Measurements from ENCODE around the gene CCR6. TPM values are rescaled to one million over a fixed set of nuclear protein-coding genes. Genes with fewer than 3 reads are reported as not detected.

CCR6 gene
- total and polyA plus RNA-seq, 10 donors: 15.5 to 37.0 (median 19.8) TPM

DNA sequence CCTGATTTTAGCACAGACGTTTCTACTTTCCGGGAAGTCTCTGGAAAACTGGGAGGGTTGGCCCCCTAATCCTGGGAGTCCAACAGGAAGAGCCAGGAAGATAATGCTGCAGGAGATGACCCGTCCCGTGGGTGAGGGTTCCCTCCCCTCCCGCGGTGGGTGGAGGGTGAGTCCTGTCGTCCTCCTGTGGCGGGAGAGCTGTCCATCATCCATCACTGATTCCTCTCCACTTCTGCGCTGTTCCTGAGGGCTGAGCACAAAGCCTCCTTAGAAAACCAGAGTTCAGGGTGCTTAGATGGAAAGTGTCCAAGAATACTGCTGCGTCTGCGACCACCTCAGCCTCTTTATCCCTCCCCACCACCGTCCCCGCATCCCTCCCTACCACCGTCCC is 6.1 kb upstream of the CCR6 start:
- Histone ChIP-seq H3K36me3 (no peaks in the 10 kb centered on the region), H3K27ac (peak overlapping the region in 3 of 8 donors; percentile 26 to 39 (median 36)), H3K4me3 (no peak overlapping the region), H3K4me1 (peaks cover 15 to 90% (median 65%) of the 10 kb centered on the region in 6 donors), H3K27me3 (replicated peaks in 1 of 7) (peaks cover 0 to 5% (median 0%) of the 10 kb centered on the region in 7 donors), H3K9me3 (no peaks in the 10 kb centered on the region)
- intact Hi-C loops (cut with DNase I; ENCODE audit: low total_unique reads): no loop called here
- WGBS, 5 donors: 71 to 90% (median 82%) methylated on average over 13 to 14 of the region's 14 CpGs
- DNase-seq: no peak
- TF ChIP-seq POLR2AphosphoS5 (IDR thresholded peaks at IDR 0.05) (no peak), POLR2A (IDR thresholded peaks at IDR 0.05) (no peak)
- TF ChIP-seq, protein P1, sequence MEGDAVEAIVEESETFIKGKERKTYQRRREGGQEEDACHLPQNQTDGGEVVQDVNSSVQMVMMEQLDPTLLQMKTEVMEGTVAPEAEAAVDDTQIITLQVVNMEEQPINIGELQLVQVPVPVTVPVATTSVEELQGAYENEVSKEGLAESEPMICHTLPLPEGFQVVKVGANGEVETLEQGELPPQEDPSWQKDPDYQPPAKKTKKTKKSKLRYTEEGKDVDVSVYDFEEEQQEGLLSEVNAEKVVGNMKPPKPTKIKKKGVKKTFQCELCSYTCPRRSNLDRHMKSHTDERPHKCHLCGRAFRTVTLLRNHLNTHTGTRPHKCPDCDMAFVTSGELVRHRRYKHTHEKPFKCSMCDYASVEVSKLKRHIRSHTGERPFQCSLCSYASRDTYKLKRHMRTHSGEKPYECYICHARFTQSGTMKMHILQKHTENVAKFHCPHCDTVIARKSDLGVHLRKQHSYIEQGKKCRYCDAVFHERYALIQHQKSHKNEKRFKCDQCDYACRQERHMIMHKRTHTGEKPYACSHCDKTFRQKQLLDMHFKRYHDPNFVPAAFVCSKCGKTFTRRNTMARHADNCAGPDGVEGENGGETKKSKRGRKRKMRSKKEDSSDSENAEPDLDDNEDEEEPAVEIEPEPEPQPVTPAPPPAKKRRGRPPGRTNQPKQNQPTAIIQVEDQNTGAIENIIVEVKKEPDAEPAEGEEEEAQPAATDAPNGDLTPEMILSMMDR (IDR thresholded peaks at IDR 0.05 in 8 of 11, conservative IDR thresholded peaks at IDR 0.05 in 3 of 11): no peak

DNA sequence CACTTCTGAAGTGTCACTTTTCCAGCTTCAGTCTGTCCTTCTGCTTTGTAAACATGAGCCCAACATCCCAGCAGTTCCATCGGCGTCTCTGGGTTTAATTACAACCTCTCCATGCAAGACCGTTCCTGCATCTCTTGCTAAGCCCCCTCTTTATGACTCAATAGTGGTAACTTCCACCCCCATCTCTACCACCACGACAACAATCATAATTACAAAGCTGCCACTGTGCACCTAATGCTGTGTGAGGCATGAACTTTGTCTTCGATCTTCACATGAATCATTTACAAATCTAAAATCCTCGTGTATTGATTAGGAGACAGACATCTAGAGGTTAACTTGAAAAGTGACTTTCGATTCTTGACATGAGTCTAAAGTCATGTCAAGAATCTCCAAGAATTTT is 4.9 kb upstream of the CCR6 start:
- H3K9me3 ChIP-seq: no peaks in the 10 kb centered on the region
- peaks cover 0 to 8% (median 0%) of the 10 kb centered on the region in 7 donors for H3K27me3 ChIP-seq (replicated peaks in 1 of 7)
- 75 to 88% (median 77%) methylated on average over 7 of the region's 7 CpGs for WGBS, 5 donors
- H3K4me3 ChIP-seq: peak overlapping the region in 1 of 8 donors; percentile 41
- H3K4me1 ChIP-seq: peaks cover 15 to 92% (median 61%) of the 10 kb centered on the region in 6 donors
- H3K27ac ChIP-seq: peak overlapping the region; percentile 13 to 93 (median 84)
- TF ChIP-seq, protein P1 (IDR thresholded peaks at IDR 0.05 in 8 of 11, conservative IDR thresholded peaks at IDR 0.05 in 3 of 11): no peak
- TF ChIP-seq POLR2A (IDR thresholded peaks at IDR 0.05) (no peak), POLR2AphosphoS5 (IDR thresholded peaks at IDR 0.05) (no peak)
- no peak for DNase-seq
- intact Hi-C loops (cut with DNase I; ENCODE audit: low total_unique reads): no loop called here
- H3K36me3 ChIP-seq: no peaks in the 10 kb centered on the region

DNA sequence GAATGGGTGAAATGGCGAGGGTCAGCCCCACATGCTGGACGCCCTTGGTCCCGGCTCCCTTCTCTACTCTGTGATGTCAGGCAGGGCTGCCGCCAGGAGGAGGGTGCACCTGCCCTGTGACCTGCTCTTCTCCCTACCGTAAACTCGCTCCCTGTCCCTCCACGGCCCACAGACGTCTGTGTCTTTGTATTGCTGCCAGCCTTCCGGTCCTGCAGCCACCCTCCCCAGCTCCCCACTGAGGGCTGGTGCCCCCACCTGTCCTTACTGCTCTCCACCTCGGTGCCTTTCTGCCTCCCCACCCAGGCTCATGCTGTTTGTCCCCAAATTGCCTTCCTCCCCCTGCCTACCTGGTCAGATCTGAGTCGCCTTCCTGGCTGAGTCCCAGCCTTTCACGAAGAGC is 4.1 kb upstream of the CCR6 start:
- DNase-seq: no peak
- Histone ChIP-seq H3K27ac (peak overlapping the region; percentile 14 to 93 (median 84)), H3K27me3 (replicated peaks in 1 of 7) (peaks cover 0 to 8% (median 0%) of the 10 kb centered on the region in 7 donors), H3K4me1 (peaks cover 15 to 94% (median 62%) of the 10 kb centered on the region in 6 donors), H3K36me3 (no peaks in the 10 kb centered on the region), H3K4me3 (peak overlapping the region in 1 of 8 donors; percentile 41), H3K9me3 (no peaks in the 10 kb centered on the region)
- intact Hi-C loops (cut with DNase I; ENCODE audit: low total_unique reads): no loop called here
- TF ChIP-seq, protein P1 (IDR thresholded peaks at IDR 0.05 in 8 of 11, conservative IDR thresholded peaks at IDR 0.05 in 3 of 11): no peak
- peak; percentile 54 to 65 (median 65) for TF ChIP-seq POLR2AphosphoS5 (IDR thresholded peaks at IDR 0.05)
- 72 to 82% (median 76%) methylated on average over 12 of the region's 12 CpGs for WGBS, 5 donors

DNA sequence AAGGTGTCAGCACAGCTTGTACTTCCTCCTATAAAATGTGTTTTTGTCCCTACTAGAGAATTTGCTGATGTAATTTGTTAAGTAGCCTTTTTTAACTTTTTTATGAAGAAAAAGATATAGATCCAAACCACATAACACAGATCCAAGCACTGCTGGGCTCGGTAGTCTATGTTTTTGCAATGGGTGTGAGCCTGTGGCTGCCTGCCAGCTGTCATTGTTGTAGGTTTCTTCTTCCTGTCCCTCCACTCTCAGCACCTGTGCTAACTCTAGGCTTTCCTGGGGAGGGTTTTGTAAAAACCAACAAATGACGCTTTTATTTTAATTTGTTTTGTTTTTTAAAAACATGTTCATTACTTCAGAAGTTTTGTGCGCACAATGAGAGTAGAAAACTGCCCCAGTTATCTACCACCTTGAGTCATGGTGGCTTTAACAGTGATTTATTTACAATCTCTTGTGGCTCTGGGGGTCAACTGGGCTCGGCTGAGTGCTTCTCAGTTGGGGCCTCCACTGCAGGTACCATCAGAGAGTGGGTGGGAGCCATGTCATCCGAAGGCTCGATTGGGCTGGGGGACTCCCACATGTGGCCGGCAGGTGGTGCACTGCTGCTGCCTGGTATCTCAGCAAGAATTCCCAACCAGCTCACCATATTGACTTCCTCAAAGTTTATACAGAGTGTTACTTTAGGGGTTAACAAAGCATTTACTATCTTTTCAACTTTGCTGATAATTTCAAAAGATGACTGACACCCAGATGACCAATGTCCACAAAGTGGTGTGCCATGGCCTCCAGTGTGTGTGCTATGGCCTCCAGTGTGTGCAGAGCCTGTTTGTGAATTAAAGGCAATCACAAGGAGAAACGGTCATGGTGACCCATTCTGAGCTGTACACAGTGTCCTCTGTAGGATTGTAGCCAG is 3.0 kb upstream of the CCR6 start:
- peak overlapping the region; percentile 14 to 93 (median 84) for H3K27ac ChIP-seq
- no peaks in the 10 kb centered on the region for H3K36me3 ChIP-seq
- peaks cover 0 to 8% (median 0%) of the 10 kb centered on the region in 7 donors for H3K27me3 ChIP-seq (replicated peaks in 1 of 7)
- peaks cover 15 to 87% (median 54%) of the 10 kb centered on the region in 6 donors for H3K4me1 ChIP-seq
- intact Hi-C loops (cut with DNase I; ENCODE audit: low total_unique reads): no loop called here
- peak overlapping the region in 1 of 8 donors; percentile 70 for H3K4me3 ChIP-seq
- TF ChIP-seq POLR2AphosphoS5 (IDR thresholded peaks at IDR 0.05): peak in 1 of 3 donors; percentile 44
- TF ChIP-seq POLR2A (IDR thresholded peaks at IDR 0.05): no peak
- H3K9me3 ChIP-seq: no peaks in the 10 kb centered on the region
- WGBS, 5 donors: 59 to 64% (median 61%) methylated on average over 7 to 8 of the region's 8 CpGs
- DNase-seq: no peak

All from spleen (tissue), 11 donors.